PC-9 (cell line): ENCODE data around the gene TIAM2. TPM values are rescaled to one million over a fixed set of nuclear protein-coding genes. Genes with fewer than 3 reads are reported as not detected.

Experiments
- BruUV-seq: library from RNA; stranded (reverse); fragments of 400-500 nt; replicated peaks from 2 replicates; lab custom pipeline; 2021; lab: Mats Ljungman, UMichigan
- CTCF ChIA-PET: fragments of 300-600 bp; sonication (Branson Sonifier 250); formaldehyde crosslinking; loops from one replicate; lab custom pipeline; 2022; ENCODE audit warnings: antibody characterized with exemption; lab: Charles Lee
- POLR2A ChIA-PET: fragments of 300-600 bp; sonication (Branson Sonifier 250); formaldehyde crosslinking; loops from one replicate; lab custom pipeline; 2022; ENCODE audit warnings: antibody characterized with exemption; ENCODE audit not compliant: unreplicated experiment; lab: Charles Lee
- DNase-seq, 2 experiments: peaks; one replicate each; pipeline versions ENCODE4 v3.0.0 to v3.0.0-alpha.2; 2015 to 2022; ENCODE audit warnings: mixed read lengths in 1 of 2
- H2AFZ ChIP-seq: fragments of 200-600 bp; sonication (generic); 2 replicates; pipeline ENCODE4 v1.8.1; 2017; ENCODE audit warnings: antibody characterized with exemption
- H3F3A ChIP-seq: fragments of 200-600 bp; sonication (generic); 2 replicates; pipeline ENCODE4 v1.8.1; 2017; ENCODE audit warnings: antibody characterized with exemption, mild to moderate bottlenecking, low read depth; ENCODE audit not compliant: insufficient read depth
- H3K27ac ChIP-seq: fragments of 200-600 bp; sonication (generic); 2 replicates; pipeline ENCODE4 v1.6.1; 2016; ENCODE audit warnings: mixed run types
- H3K27me3 ChIP-seq: fragments of 200-600 bp; sonication (generic); 2 replicates; pipeline ENCODE4 v1.6.1; 2016; ENCODE audit warnings: low read depth, mixed run types; ENCODE audit not compliant: insufficient read depth
- H3K36me3 ChIP-seq: fragments of 200-600 bp; sonication (generic); 2 replicates; pipeline ENCODE4 v1.6.1; 2016; ENCODE audit warnings: low read depth, mixed run types
- H3K4me1 ChIP-seq: fragments of 200-600 bp; sonication (generic); replicated peaks from 2 replicates; pipeline ENCODE4 v1.6.1; 2016; ENCODE audit warnings: mixed run types; ENCODE audit not compliant: insufficient read depth
- H3K4me2 ChIP-seq: fragments of 200-600 bp; sonication (generic); 2 replicates; pipeline ENCODE4 v1.6.1; 2017; ENCODE audit warnings: mixed run types
- H3K4me3 ChIP-seq: fragments of 200-600 bp; sonication (generic); 2 replicates; pipeline ENCODE4 v1.6.1; 2016; ENCODE audit warnings: mixed run types
- H3K79me2 ChIP-seq: fragments of 200-600 bp; sonication (generic); 2 replicates; pipeline ENCODE4 v1.6.1; 2017; ENCODE audit warnings: low read depth, mixed run types
- H3K9me2 ChIP-seq: fragments of 200-600 bp; sonication (generic); 2 replicates; pipeline ENCODE4 v1.8.1; 2017; ENCODE audit warnings: mild to moderate bottlenecking; ENCODE audit not compliant: insufficient read depth
- H3K9me3 ChIP-seq: fragments of 200-600 bp; sonication (generic); 2 replicates; pipeline ENCODE4 v1.8.1; 2016; ENCODE audit warnings: low read depth; ENCODE audit not compliant: insufficient read depth
- H4K20me1 ChIP-seq: fragments of 200-600 bp; sonication (generic); 2 replicates; pipeline ENCODE4 v1.8.1; 2017; ENCODE audit not compliant: insufficient read depth
- CTCF ChIP-seq: fragments of 200-600 bp; sonication (generic); conservative IDR thresholded peaks from 2 replicates; pipeline ENCODE4 v1.6.1; 2017; ENCODE audit warnings: mixed run types, antibody characterized with exemption, mild to moderate bottlenecking, moderate library complexity
- EZH2 ChIP-seq: fragments of 200-600 bp; sonication (generic); IDR thresholded peaks from 2 replicates; pipeline ENCODE4 v1.8.0; 2017; ENCODE audit warnings: antibody characterized with exemption, low read depth
- intact Hi-C: fragments of 100-400 bp; cut with micrococcal nuclease; formaldehyde crosslinking; loops from one replicate; pipeline ENCODE4 v1.10.0; 2022; ENCODE audit not compliant: unreplicated experiment
- total RNA-seq: library from RNA; stranded (reverse); gene quantifications from 2 replicates; pipeline ENCODE4 v1.2.3, GENCODE V29; 2021

Gene TIAM2
- total RNA-seq, 1 experiment from 2014 or later = 11.4 TPM

GRCh38 chr6:155064303-155064702 lies 69.2 kb downstream of the TIAM2 start:
- no peaks in the 10 kb centered on the region for H3K27me3 ChIP-seq

DNA sequence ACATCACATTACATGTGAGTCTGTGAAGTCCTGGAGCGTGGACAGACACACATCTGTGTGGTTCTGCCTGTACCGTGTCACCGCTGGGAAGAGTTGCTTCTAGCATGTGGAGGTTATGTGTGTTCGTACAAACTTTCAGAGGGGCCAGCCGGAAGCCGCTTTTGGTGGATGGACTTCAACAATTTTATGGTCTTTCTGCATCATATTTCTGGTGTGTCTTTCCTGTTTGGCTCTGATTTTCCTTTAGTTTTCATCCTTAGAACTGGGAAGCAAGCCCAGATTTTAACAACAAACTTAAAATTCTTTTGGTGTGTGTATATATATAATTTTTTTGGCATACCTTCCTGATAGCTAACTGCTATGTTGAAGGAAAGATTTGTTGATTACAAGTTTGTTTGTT lies 71.2 kb downstream of the TIAM2 start:
- Histone ChIP-seq H3K4me1 (peaks cover 12% of the 10 kb centered on the region), H3K36me3 (no peaks in the 10 kb centered on the region), H3K9me3 (no peaks in the 10 kb centered on the region), H3K4me3 (no peak overlapping the region), H3K9me2 (no peaks in the 10 kb centered on the region), H3K27ac (no peak overlapping the region), H2AFZ (no peak overlapping the region), H3K27me3 (no peaks in the 10 kb centered on the region), H4K20me1 (no peaks in the 10 kb centered on the region), H3F3A (peaks cover 8% of the 10 kb centered on the region), H3K79me2 (no peaks in the 10 kb centered on the region), H3K4me2 (no peak overlapping the region)
- intact Hi-C loops = no loop called here
- ChIA-PET CTCF (interaction anchor here (0.6 kb wide), 1 partner anchor 47 kb away, joined by 6 read pairs; no protein-coding TSS in a partner anchor), POLR2A (no interaction called here)
- DNase-seq = no peak
- BruUV-seq = no TSS peak
- TF ChIP-seq CTCF = no peak
- no peak for TF ChIP-seq EZH2

More at GRCh38 chr6:155064303-155064702, 69.2 kb downstream of the TIAM2 start:
- Histone ChIP-seq H3K9me3 (no peaks in the 10 kb centered on the region), H4K20me1 (no peaks in the 10 kb centered on the region), H2AFZ (no peak overlapping the region), H3K4me1 (peaks cover 12% of the 10 kb centered on the region), H3K27ac (no peak overlapping the region), H3K9me2 (no peaks in the 10 kb centered on the region), H3K4me3 (no peak overlapping the region), H3K79me2 (no peaks in the 10 kb centered on the region), H3F3A (peaks cover 8% of the 10 kb centered on the region), H3K36me3 (no peaks in the 10 kb centered on the region), H3K4me2 (no peak overlapping the region)
- no peak for DNase-seq
- ChIA-PET CTCF (no interaction called here), POLR2A (no interaction called here)
- intact Hi-C loops = no loop called here
- BruUV-seq = no TSS peak
- TF ChIP-seq EZH2 (no peak), CTCF (no peak)

- intact Hi-C loops = no loop called here
- Histone ChIP-seq H3K4me1 (peaks cover 12% of the 10 kb centered on the region), H3K4me3 (no peak overlapping the region), H3F3A (peaks cover 8% of the 10 kb centered on the region), H3K79me2 (no peaks in the 10 kb centered on the region), H2AFZ (no peak overlapping the region), H4K20me1 (no peaks in the 10 kb centered on the region), H3K9me3 (no peaks in the 10 kb centered on the region), H3K9me2 (no peaks in the 10 kb centered on the region), H3K27ac (no peak overlapping the region), H3K36me3 (no peaks in the 10 kb centered on the region), H3K4me2 (no peak overlapping the region), H3K27me3 (no peaks in the 10 kb centered on the region)
- TF ChIP-seq EZH2 (no peak), CTCF (no peak)
- no peak for DNase-seq
- ChIA-PET POLR2A (no interaction called here), CTCF (no interaction called here)
- BruUV-seq = no TSS peak
Observed at GRCh38 chr6:155066921-155067680, 72.0 kb downstream of the TIAM2 start.
